Measurements from ENCODE around the gene SACS. TPM values are rescaled to one million over a fixed set of nuclear protein-coding genes. Genes with fewer than 3 reads are reported as not detected.

Gene SACS
- total and polyA plus RNA-seq, 2 donors (not counting 3 experiments of a cell fraction or from before 2014, with no cell fraction given), result 14.8 to 72.7 TPM

- H3K79me2 ChIP-seq (ENCODE audit: control insufficient read depth, insufficient read depth, low read length), result peaks cover 85% of the 10 kb centered on the region
- dilution Hi-C loops (cut with MboI; ENCODE audit: extremely low pct_ligation_motif_present, low sequenced_read_pairs), result no loop called here
Observed at GRCh38 chr13:23347601-23348000, 85.9 kb downstream of the SACS start.

More at GRCh38 chr13:23347601-23348000, 85.9 kb downstream of the SACS start:
- Histone ChIP-seq H2AFZ (ENCODE audit: low read depth, low read length) (no peak overlapping the region), H3K4me2 (ENCODE audit: insufficient read depth, low read length) (no peak overlapping the region), H3K36me3 (ENCODE audit: control insufficient read depth in 2 of 2, extremely low read depth in 1 of 2, insufficient read depth in 2 of 2, low read length in 2 of 2) (peaks cover 4 to 22% of the 10 kb centered on the region in 2 experiments), H3K4me3 (replicated peaks in 1 of 3; ENCODE audit: insufficient read depth in 1 of 3, low read depth in 1 of 3, low read length in 3 of 3) (no peak overlapping the region), H3K9ac (replicated peaks; ENCODE audit: extremely low read depth, insufficient read depth, low read length) (no peak overlapping the region), H3K27me3 (ENCODE audit: control insufficient read depth in 2 of 2, insufficient read depth in 2 of 2, low read length in 2 of 2) (no peaks in the 10 kb centered on the region), H3K9me1 (replicated peaks; ENCODE audit: control insufficient read depth, extremely low read depth, insufficient read depth, low read length) (no peaks in the 10 kb centered on the region), H3K4me1 (ENCODE audit: control insufficient read depth, extremely low read depth, insufficient read depth, low read length) (peaks cover 29% of the 10 kb centered on the region), H3K9me3 (replicated peaks; ENCODE audit: control insufficient read depth, insufficient read depth, low read length) (no peaks in the 10 kb centered on the region), H3K27ac (ENCODE audit: insufficient read depth, low read depth, low read length) (no peak overlapping the region), H4K20me1 (replicated peaks; ENCODE audit: control insufficient read depth, extremely low read depth, insufficient read depth, low read length) (peaks cover 4% of the 10 kb centered on the region)
- BruUV-seq (replicated peaks), result no TSS peak
- DNase-seq (ENCODE audit: low read depth, low spot score), result no peak
- ChIA-PET CTCF (no interaction called here), POLR2A (no interaction called here)
- intact Hi-C loops (cut with micrococcal nuclease), result no loop called here
- FAIRE-seq, result no peak
- TF ChIP-seq JUN (IDR thresholded peaks at IDR 0.05; ENCODE audit: borderline replicate concordance, insufficient read depth, insufficient read length, low read depth), result no peak
- no peak for TF ChIP-seq POLR2AphosphoS5 (IDR thresholded peaks at IDR 0.05; ENCODE audit: insufficient read depth, low read depth, low read length)
- no peak for TF ChIP-seq MAX (IDR thresholded peaks at IDR 0.05; ENCODE audit: insufficient read depth, insufficient read length)
- no peak for TF ChIP-seq MYC (IDR thresholded peaks at IDR 0.05; ENCODE audit: low read depth, low read length)
- no peak for TF ChIP-seq GATA2 (IDR thresholded peaks at IDR 0.05; ENCODE audit: insufficient read depth, insufficient read length, low read depth, low read length)
- no peak for TF ChIP-seq POLR2A (IDR thresholded peaks at IDR 0.05; ENCODE audit: low read depth, low read length)
- TF ChIP-seq FOS (IDR thresholded peaks at IDR 0.05; ENCODE audit: borderline replicate concordance, insufficient read depth, low read length), result no peak
- no peak for TF ChIP-seq EZH2 (IDR thresholded peaks at IDR 0.05; ENCODE audit: borderline replicate concordance, low read depth, low read length, severe bottlenecking)
- TF ChIP-seq CTCF (IDR thresholded peaks at IDR 0.05; ENCODE audit: extremely low read depth in 1 of 2, insufficient read depth in 1 of 2, low read depth in 1 of 2, low read length in 2 of 2), result no peak
